Measurements from ENCODE around the gene HCK.
"Not testable (repeated sequence)": the region's sequence is repeated elsewhere in the genome, so short reads cannot be mapped to it uniquely, and the experiment has no call there.

Gene HCK

DNA sequence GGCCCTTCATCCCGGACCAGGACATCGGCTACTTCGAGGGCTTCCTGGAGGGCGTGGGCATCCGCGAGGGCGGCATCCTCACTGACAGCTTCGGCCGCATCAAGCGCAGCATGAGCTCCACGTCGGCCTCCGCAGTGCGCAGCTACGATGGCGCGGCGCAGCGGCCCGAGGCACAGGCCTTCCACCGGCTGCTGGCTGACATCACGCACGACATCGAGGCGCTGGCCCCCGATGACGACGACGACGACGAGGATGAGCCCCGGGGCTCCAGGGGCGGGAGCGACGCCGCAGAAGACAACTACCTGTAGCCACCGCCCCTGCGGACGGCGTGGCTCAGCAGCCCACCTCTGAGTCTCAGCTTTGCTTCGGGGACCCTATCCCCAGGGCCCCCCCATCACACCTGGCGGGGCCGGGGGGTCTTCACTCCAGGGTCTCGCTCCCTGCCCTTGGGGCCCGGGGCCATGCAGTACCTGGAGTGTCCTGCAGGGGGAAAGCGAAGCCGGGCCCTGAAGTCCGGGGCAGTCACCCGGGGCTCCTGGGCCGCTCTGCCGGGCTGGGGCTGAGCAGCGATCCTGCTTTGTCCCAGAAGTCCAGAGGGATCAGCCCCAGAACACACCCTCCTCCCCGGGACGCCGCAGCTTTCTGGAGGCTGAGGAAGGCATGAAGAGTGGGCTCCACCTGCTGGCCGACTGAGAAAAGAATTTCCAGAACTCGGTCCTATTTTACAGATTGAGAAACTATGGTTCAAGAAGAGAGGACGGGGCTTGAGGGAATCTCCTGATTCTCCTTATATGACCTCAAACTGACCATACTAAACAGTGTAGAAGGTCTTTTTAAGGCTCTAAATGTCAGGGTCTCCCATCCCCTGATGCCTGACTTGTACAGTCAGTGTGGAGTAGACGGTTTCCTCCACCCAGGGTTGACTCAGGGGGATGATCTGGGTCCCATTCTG is 20.8 kb upstream of the HCK start:
- DNase-seq, result peak; percentile 16

- DNase-seq, result no peak
Measured at GRCh38 chr20:32033316-32033715, 18.7 kb upstream of the HCK start.

- not testable (repeated sequence) for DNase-seq
Measured at GRCh38 chr20:32033721-32034120, 18.3 kb upstream of the HCK start.

DNA sequence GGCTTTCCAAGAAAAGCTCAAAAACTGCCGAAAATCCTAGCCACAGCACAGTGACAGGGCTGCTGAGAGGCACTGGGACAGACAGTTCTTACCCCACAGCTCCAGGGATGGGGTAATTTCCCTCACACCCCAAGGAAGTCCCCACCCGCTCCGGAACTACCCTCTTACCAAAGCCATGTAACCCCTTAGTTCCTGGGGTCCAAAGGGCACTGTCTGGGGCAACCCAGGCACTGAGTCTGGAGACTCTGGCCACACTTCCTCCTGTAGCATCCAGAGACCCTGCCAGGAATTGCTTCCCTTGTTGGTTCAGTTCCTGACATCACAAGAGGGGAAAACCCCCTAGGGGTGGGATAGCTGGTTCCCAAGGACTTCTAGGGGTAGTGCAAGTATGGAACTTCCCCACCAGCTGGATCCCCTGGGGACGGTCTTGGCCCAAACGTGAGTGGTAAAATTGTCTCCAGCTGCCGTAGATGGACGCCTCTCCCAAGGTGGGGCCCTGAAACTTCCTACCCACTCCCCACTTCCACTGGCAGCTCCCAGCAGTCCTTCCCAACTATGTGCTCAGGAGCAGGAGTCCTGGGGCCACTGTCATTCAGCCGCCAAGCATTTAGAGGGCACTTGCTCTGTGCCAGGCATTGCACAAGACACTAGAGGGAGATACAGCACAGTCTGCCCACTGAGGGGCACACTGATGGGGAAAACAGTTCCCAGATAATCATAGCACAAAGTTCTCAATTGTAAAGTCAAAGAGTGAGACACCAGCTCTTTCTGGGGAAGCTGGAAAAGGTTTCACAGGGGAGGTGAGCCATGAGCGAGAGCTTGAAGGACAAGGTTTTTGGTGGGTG is 17.2 kb upstream of the HCK start:
- DNase-seq, result no peak

GRCh38 chr20:32035426-32035779 is 16.6 kb upstream of the HCK start:
- no peak for DNase-seq

DNA sequence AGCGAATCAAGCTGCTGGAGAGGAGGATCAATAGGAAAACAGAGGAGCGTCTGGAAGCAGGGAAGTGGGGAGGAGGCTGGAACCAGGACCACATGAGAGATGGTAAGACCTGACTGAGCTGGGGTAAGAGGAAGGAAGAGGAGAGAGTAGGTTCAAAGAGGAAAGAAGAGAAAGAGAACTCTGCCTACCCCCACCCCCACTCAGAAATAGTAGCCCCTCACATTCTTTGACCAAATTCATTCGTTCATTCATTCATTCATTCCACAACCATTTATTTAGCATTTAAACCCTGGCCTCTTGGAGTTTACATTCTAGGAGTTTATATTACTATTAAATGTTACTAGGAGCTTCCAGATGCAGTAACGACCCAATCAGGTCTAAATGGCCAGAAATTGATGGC is 15.8 kb upstream of the HCK start:
- no peak for DNase-seq

DNA sequence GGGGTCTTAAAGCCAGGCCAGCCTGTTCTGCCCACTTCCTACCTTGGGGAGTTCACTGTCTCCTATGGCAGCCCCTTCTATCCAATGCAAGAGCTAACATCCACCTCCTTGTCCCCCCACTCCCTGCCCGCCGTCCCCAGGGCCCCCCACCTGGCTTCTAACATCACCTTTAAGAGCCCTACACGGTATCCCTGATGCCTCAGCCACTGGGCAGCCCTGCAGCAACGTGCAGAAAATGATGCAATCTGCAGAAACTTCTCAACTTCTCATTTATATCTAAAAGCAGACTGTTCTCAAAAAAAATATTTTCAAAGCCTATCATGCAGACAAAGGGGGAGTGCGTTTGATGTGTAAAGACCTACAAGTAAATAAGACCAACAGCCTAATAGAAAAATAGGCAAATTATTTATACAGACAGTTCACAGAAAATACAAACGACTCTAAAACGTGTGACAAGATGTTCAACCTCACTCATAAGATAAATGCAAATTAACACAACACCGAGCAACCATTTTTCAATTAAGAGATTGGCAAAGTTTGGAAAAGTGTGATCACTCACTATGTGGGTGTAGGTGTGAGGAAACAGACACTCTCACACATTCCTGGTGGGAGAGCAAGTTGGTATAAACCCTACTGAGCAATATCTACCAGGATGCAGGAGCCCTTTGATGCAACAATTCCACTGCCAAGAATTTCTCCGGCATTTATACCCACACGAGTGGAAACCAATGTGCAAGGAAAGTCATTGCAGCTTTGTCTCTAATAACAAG is 15.1 kb upstream of the HCK start:
- DNase-seq, result no peak

- no peak for DNase-seq
Measured at GRCh38 chr20:32037929-32038328, 14.1 kb upstream of the HCK start.

DNA sequence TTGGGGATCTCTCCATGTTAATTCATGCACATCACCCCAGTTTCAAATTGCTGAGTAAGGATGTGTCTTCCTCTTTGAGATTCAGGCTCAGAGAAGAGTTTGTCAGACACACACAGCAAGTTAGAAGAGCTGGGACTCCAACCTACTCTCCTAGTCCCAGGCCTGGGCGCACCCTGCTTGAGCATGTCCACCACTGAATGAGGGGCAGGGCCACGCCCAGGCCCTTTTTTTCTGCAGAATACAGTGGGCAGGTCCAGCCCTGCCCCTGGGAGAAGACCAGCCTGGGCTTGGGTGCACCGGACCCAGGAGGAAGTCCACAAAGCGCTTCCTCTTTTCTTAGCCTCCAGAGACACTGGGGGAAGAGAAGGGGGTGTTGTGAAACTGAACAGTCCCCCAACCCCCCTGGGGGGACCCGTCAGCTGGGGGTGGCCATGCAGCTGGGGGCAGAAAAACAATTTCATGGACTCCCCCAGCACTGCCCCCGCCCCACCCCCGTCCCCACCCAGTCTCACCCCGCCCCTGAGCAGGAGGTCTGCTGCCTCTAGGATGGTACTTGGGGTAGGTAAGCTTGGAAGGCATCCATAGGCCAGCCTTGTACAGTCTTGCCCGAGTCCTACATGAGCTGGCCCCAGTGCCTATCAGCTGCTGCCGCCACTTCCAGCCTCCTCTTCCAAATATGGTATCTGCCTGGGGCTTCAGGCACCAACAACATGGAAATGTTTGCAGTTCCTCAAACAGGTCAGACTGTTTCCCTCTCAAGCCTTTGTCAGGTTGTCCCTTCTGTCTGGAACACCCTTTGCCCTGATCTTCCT is 11.7 kb upstream of the HCK start:
- DNase-seq, result no peak

- no peak for DNase-seq
Measured at GRCh38 chr20:32045999-32046398, 6.0 kb upstream of the HCK start.

DNA sequence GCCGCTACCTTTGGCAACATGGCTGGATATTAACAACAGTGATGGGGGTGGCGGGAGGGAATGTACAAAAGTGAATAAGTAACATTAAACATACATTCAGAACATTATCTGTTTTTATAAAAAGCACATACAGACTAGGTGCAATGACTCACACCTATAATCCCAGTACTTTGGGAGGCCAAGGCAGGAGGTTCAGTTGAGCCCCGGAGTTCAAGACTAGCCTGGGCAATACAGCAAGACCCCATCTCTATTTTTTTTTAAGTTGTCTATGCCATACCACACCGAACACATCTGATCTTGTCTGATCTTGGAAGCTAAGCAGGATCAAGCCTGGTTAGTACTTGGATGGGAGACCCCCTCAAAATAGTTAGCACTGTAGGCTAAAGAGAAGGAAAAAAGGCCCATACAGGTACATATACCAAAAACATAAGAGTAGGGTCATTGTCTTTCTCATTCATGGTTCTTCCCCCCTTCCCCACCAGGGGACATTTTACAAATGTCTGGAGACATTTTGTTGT is 1.7 kb upstream of the HCK start:
- no peak for DNase-seq

GRCh38 chr20:32050851-32051556 is 1.0 kb upstream of the HCK start:
- no peak for DNase-seq

GRCh38 chr20:32051720-32052089 is 337 bp upstream of the HCK start:
- DNase-seq, result no peak

DNA sequence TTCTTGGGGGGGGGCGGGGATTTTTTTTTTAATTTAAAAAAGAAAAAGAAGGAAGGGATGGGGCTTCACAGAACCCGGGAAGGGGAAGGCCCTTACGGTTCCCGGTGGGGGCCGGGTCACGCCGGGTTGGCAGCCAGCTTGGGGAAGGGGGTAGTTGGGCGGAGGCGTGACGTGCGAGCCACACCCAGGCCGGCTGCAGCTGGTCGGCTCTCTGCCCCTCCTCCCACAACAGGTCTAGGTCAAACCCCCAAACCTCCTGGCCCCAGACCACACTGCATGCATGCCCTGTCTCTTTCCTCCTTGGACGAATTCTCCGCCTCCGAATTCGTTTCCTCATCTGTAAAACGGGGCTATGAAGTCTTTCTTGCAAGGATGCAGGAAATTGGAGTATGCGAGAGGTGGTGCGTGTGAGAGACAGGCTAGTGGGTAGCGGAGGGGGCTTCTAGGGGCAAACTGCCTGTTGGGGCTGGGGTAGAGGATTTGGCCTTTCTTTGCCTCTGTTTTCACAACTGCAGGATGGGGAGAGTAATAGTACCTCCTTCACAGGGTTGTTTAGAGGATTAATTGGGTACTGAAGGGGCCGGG is 828 bp downstream of the HCK start:
- DNase-seq, result no peak

- no peak for DNase-seq
Measured at GRCh38 chr20:32053648-32054047, 1.6 kb downstream of the HCK start.

DNA sequence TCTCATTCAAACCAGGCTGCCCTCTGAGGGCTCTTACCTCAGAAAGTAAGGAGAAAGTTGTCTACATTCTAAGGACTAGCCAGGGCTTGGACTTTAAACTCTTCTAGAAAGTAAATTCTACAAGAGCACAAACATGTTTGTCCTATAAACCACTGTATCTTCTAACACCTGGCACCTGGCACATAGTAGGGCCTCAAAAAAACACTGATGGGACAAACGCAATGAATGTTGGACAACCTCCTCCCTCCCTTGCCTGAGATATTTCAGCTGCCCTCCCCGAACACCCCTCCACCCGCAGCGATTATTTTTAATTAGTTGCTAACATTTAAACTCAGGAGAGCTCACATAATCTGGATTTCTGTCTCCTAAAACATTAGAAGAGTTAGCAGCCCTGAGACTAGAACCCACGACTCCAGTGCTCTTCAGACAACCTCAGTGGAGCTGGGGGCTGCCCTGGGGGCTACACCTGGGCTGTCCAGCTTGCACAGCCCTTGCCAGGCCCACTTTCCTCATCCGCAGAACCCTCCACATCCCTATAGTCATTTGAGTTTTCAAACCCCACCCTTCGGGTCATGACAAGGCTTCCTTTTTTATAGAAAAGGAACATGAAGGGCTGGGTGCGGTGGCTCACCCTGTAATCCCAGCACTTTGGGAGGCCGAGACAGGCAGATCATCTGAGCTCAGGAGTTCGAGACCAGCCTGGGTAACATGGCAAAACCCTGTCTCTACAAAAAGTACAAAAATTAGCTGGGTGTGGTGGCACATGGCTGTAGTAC is 4.9 kb downstream of the HCK start:
- DNase-seq, result no peak

GRCh38 chr20:32057656-32058184 is 5.7 kb downstream of the HCK start:
- DNase-seq, result no peak

DNA sequence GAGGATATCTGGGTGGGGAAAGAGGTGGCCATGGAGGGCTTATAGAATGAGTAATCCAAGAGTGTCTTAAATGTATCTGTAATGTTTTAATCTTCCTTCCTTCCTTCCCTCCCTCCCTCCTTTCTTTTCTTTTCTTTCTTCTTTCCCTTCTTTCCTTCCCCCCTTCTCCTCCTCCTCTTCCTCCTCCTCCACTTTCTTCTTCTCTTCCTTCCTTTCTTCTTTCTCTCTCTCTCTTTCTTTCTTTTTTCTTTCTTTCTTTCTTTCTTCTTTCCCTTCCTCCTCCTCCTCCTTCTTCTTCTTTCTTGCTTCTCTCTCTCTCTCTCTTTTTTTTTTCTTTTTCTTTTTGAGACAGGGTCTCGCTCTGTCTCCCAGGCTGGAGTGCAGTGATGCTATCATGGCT is 7.1 kb downstream of the HCK start:
- DNase-seq, result no peak

DNA sequence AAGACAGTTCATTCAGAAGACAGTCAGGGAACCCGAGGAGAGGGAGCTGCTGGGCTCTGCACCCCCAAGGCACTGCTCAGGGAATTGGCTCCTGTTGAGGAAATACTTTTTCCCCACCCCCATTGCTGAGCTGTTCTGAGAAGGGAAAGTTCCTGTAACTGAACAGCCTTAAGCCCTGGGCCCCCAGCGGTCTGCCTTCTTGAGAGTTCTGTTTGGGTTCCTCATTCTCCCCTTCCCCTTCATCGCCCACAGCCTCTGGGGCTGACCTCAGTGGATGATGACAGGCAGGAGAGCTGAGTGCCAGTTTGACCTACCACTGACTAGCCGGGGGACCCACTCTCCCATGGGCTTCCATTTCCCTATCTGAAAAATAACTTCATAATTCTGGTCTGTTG is 10.7 kb downstream of the HCK start:
- no peak for DNase-seq

- DNase-seq, result no peak
Measured at GRCh38 chr20:32063695-32064094, 11.7 kb downstream of the HCK start.

All from NCI-H1417 treated with DMSO at 0.1 percent for 48 hours (cell line).